ENCODE data around the gene MFAP2. TPM values are rescaled to one million over a fixed set of nuclear protein-coding genes. Genes with fewer than 3 reads are reported as not detected.

The MFAP2 gene
- total and polyA plus RNA-seq, 8 donors: 2.7 to 31.5 (median 9.0) TPM; not detected in 1

DNA sequence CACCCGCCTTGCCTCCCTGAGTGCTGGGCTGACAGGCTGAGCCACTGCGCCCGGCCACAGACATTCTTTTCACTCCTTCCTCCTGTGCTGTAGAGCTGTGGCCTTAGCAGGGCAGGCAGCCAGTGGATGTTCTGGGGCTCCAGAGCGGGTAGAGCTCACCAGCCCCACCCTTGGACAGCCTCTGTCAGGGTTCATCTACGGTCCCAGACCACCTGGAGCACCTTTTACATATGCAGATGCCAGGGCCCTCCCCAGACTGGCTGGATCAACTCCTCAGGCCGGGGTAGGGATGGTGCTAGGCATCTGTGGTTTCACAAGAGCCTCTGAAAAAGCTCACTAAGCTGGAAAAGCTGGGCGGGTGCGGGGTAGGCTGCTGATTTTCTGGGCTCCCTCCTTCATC lies 26.7 kb upstream of the MFAP2 start:
- WGBS, 5 donors: 89 to 93% (median 92%) methylated on average over 8 of the region's 8 CpGs
- TF ChIP-seq, protein P1, sequence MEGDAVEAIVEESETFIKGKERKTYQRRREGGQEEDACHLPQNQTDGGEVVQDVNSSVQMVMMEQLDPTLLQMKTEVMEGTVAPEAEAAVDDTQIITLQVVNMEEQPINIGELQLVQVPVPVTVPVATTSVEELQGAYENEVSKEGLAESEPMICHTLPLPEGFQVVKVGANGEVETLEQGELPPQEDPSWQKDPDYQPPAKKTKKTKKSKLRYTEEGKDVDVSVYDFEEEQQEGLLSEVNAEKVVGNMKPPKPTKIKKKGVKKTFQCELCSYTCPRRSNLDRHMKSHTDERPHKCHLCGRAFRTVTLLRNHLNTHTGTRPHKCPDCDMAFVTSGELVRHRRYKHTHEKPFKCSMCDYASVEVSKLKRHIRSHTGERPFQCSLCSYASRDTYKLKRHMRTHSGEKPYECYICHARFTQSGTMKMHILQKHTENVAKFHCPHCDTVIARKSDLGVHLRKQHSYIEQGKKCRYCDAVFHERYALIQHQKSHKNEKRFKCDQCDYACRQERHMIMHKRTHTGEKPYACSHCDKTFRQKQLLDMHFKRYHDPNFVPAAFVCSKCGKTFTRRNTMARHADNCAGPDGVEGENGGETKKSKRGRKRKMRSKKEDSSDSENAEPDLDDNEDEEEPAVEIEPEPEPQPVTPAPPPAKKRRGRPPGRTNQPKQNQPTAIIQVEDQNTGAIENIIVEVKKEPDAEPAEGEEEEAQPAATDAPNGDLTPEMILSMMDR (IDR thresholded peaks at IDR 0.05): no peak
- no peak for TF ChIP-seq POLR2A (IDR thresholded peaks at IDR 0.05)
- TF ChIP-seq EP300 (IDR thresholded peaks at IDR 0.05): no peak
- TF ChIP-seq POLR2AphosphoS5 (IDR thresholded peaks at IDR 0.05): no peak
- Histone ChIP-seq H3K9me3 (no peaks in the 10 kb centered on the region), H3K27me3 (no peaks in the 10 kb centered on the region), H3K4me3 (no peak overlapping the region), H3K4me1 (peaks cover 18 to 26% (median 24%) of the 10 kb centered on the region in 4 donors), H3K36me3 (peaks cover 29 to 50% (median 42%) of the 10 kb centered on the region in 4 donors), H3K27ac (no peak overlapping the region)
- intact Hi-C loops (cut with DNase I; ENCODE audit: low total_unique reads): no loop called here
- DNase-seq: no peak

DNA sequence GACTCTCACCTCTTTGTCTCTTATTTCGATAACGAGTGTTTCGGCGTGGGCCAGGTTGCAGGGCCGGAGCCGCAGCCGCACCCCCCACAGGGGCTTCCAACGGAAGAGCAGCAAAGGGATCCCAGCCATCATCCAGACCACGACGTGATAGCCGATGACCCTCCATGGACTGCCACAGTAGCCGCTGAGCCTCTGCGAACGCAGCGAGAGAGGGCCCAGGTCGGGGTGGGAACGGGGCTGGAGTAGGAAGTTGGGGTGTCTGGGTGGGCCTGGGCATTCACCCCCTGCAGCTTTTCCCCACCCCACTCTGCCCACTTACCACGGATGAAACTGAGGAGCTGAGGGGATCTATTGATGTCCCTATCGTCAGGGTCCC lies 24.9 kb upstream of the MFAP2 start:
- Histone ChIP-seq H3K36me3 (peaks cover 36 to 68% (median 60%) of the 10 kb centered on the region in 4 donors), H3K27me3 (no peaks in the 10 kb centered on the region), H3K4me3 (no peak overlapping the region), H3K4me1 (peaks cover 7 to 14% (median 10%) of the 10 kb centered on the region in 4 donors), H3K27ac (no peak overlapping the region), H3K9me3 (no peaks in the 10 kb centered on the region)
- TF ChIP-seq, protein P1 (IDR thresholded peaks at IDR 0.05): no peak
- TF ChIP-seq POLR2A (IDR thresholded peaks at IDR 0.05): no peak
- no peak for TF ChIP-seq EP300 (IDR thresholded peaks at IDR 0.05)
- TF ChIP-seq POLR2AphosphoS5 (IDR thresholded peaks at IDR 0.05): no peak
- no peak for DNase-seq
- WGBS, 5 donors: 88 to 97% (median 95%) methylated on average over 18 to 19 of the region's 19 CpGs
- intact Hi-C loops (cut with DNase I; ENCODE audit: low total_unique reads): no loop called here

DNA sequence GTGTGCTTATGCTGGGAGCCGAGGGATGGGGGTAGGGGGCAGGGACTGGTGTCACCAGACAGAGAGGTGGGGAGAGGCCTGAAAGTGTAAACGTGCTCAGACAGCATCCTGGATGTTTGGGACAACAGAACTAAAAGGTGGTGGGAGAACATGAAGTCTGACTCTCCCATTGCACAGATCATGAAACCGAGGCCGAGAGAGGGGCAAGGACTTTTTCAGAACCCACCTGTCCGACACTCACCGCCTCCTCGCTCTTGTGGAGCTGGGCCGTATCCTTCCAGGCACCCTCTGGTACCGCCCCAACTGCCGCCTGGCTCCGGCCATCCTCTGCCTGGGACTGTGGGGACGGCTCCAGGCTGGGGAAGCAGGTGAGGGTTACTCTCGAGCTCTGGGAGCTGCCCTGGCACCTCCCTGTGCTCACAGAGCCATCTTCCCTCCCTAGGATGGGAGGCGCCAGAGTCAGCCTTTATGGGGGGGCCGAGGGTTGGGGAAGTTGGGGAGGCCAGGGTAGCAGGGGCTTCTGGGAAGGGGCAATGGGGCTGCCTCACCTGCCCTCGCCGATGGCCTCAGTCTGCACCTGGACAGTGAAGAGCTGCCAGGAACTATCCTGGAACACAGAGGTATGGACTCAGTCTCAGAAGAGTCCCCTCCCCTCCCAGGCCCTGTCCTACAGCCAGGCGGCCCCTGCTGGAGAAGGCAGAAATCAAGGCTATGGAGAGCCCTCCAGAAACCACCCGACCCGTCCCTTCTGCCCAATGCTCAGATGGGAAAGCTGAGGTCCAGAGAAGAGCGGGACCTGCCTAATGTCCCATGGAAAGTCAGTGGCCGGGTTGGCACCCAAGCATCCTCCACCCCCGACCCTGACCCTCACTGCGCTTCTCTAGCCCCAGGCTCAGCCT lies 24.3 kb upstream of the MFAP2 start:
- Histone ChIP-seq H3K9me3 (no peaks in the 10 kb centered on the region), H3K27me3 (no peaks in the 10 kb centered on the region), H3K36me3 (peaks cover 36 to 74% (median 66%) of the 10 kb centered on the region in 4 donors), H3K4me1 (peaks cover under 1 to 7% (median 3%) of the 10 kb centered on the region in 4 donors), H3K4me3 (no peak overlapping the region), H3K27ac (no peak overlapping the region)
- intact Hi-C loops (cut with DNase I; ENCODE audit: low total_unique reads): no loop called here
- 93 to 95% (median 94%) methylated on average over 20 to 24 of the region's 24 CpGs for WGBS, 5 donors
- no peak for DNase-seq
- TF ChIP-seq EP300 (IDR thresholded peaks at IDR 0.05): no peak
- no peak for TF ChIP-seq POLR2A (IDR thresholded peaks at IDR 0.05)
- TF ChIP-seq, protein P1 (IDR thresholded peaks at IDR 0.05): no peak
- no peak for TF ChIP-seq POLR2AphosphoS5 (IDR thresholded peaks at IDR 0.05)

DNA sequence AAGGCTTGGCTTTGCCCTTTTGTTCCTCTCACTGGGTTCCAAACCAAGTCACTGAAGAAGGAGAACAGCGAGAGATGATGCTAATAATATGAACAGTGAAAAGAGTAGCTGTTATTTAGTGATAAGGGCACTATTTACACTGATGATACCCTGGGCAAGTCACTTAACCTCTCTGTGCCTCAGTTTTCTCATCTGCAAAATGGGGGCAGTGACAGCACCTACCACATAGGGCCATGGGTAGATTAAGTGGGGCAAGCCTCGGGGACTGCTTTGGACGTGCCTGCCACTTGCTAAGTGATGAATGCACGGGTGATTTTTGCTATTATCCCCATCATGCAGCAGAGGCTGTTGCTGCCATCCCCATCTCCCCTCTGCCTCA lies 22.1 kb upstream of the MFAP2 start:
- Histone ChIP-seq H3K4me3 (no peak overlapping the region), H3K9me3 (no peaks in the 10 kb centered on the region), H3K36me3 (peaks cover 41 to 96% (median 88%) of the 10 kb centered on the region in 4 donors), H3K4me1 (no peaks in the 10 kb centered on the region), H3K27ac (no peak overlapping the region), H3K27me3 (no peaks in the 10 kb centered on the region)
- 89 to 98% (median 95%) methylated on average over 4 of the region's 4 CpGs for WGBS, 5 donors
- intact Hi-C loops (cut with DNase I; ENCODE audit: low total_unique reads): no loop called here
- DNase-seq: no peak
- TF ChIP-seq POLR2AphosphoS5 (IDR thresholded peaks at IDR 0.05) (no peak), POLR2A (IDR thresholded peaks at IDR 0.05) (no peak), EP300 (IDR thresholded peaks at IDR 0.05) (no peak)
- TF ChIP-seq, protein P1 (IDR thresholded peaks at IDR 0.05): no peak
